ENCODE measurements around the gene HSF5.
"Not testable (repeated sequence)": the region's sequence is repeated elsewhere in the genome, so short reads cannot be mapped to it uniquely, and the experiment has no call there.

Gene HSF5

GRCh38 chr17:58516644-58517377, 28.6 kb upstream of the HSF5 start:
- DNase-seq: no peak

- no peak for DNase-seq
These were observed 27.1 kb upstream of the HSF5 start for GRCh38 chr17:58515286-58515685.

GRCh38 chr17:58514770-58515157, 26.6 kb upstream of the HSF5 start:
- DNase-seq: no peak

GRCh38 chr17:58513965-58514769, 26.0 kb upstream of the HSF5 start, which contains the start of gene MTMR4:
Gene MTMR4, minus strand, starts transcription at chr17:58514638. Its CDS starts 231 bp downstream, at chr17:58514407.
- DNase-seq: no peak

- no peak for DNase-seq
These were observed 25.2 kb upstream of the HSF5 start for GRCh38 chr17:58513267-58513964.

- no peak for DNase-seq
These were observed 21.9 kb upstream of the HSF5 start for GRCh38 chr17:58510075-58510474.

- DNase-seq: no peak
These were observed 20.3 kb upstream of the HSF5 start for GRCh38 chr17:58508341-58509067.

- DNase-seq: no peak
These were observed 19.0 kb upstream of the HSF5 start for GRCh38 chr17:58507123-58507634.

GRCh38 chr17:58506354-58507080, 18.3 kb upstream of the HSF5 start:
- no peak for DNase-seq

- no peak for DNase-seq
These were observed 16.7 kb upstream of the HSF5 start for GRCh38 chr17:58504826-58505351.

- DNase-seq: no peak
These were observed 15.7 kb upstream of the HSF5 start for GRCh38 chr17:58503866-58504265.

GRCh38 chr17:58503134-58503533, 14.9 kb upstream of the HSF5 start:
- not testable (repeated sequence) for DNase-seq

- DNase-seq: no peak
These were observed 13.2 kb upstream of the HSF5 start for GRCh38 chr17:58501451-58501850.

- no peak for DNase-seq
These were observed 10.1 kb upstream of the HSF5 start for GRCh38 chr17:58498177-58498828.

GRCh38 chr17:58493506-58493905, 5.3 kb upstream of the HSF5 start:
- DNase-seq: no peak

GRCh38 chr17:58492238-58493121, 4.3 kb upstream of the HSF5 start:
- DNase-seq: no peak

- no peak for DNase-seq
These were observed 3.4 kb upstream of the HSF5 start for GRCh38 chr17:58491510-58492045.

- no peak for DNase-seq
These were observed 251 bp upstream of the HSF5 start for GRCh38 chr17:58488428-58488890.

- DNase-seq: no peak
These were observed 3.6 kb downstream of the HSF5 start for GRCh38 chr17:58484600-58484999.

GRCh38 chr17:58481798-58482197, 6.4 kb downstream of the HSF5 start:
- not testable (repeated sequence) for DNase-seq
